HG03060 (cell line): Measurements from ENCODE around the gene NOG.

Experiments
- ATAC-seq: cut with Tn5 transposase; IDR thresholded peaks from one replicate; pipeline ENCODE4 v1.9.1; 2021; ENCODE audit warnings: low read depth, moderate number of reproducible peaks; ENCODE audit not compliant: unreplicated experiment

The NOG gene

DNA sequence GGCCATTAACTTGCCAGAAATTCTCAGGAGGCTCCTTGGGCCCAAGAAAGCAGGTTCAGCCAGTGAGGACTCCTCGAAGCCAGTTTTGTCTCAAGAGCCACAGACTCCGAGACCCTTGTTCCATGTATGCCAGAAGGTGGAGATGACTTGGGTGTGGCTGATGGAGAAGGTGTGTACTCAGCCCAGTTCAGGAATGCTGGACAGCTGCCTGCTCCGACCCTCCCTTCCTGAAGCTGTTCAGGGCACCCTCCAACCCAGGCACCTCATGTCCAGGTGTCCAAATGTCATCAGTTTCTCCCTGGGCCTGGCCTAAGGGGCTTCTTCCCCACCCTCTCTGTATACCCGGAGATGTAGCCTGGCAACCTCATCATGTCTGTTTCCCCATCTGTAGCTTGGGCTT, 40.2 kb downstream of the NOG start:
- no peak for ATAC-seq

DNA sequence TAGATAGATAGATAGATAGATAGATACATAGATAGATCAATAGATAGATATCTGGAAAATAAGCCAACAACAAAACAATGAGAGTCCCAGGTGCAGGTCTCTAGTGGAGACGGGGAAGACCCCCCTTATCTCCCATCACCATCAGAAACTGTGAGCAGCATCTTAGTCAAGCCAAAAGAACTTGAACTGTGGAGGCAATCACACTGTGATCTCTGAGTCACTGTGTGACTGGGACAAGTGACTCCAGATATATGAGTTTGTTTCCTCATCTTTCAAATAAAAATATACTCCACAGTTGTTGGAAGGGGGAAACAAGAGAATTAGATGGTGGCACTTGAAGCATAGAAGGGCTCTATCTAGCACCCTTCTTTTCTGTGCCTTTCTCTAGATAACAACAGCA, 42.1 kb downstream of the NOG start:
- no peak for ATAC-seq

DNA sequence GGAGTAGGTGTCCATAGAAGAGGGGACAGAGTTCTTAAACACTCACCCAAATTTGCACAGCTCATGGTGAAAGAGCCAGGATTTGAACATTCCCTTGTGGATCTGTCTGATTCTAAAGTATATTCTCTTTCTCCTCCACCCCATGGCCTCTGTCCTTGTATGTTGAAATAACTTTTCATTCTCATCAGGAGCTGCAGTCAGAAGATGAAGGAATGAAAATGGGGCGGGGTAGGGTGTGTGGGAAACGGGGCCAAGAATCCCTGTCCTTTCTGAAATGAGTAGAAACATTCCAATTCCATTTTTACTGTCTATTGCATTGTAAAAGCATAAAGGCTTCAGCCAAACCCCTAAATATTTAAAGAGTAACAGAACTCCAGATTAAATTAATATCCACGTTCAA, 42.8 kb downstream of the NOG start:
- ATAC-seq: no peak

DNA sequence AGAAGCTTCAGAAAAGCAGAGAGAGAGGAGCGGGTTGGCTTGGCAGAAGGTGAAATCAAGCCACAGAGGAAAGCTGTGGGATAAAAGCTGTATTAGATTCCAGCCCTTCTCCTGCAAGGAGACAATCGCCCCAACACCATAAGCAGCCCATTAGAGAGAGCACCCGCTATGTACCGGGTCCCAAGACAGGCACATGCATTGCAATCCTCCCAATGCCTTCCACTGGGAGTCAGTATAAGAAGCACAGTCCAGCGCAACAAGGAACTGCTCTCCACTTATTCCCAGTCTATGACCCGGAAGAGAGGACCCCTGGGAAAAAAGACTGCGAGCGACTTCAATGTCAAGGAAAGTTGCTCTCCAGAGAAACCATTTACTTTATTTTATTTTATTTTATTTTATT, 43.8 kb downstream of the NOG start:
- no peak for ATAC-seq

DNA sequence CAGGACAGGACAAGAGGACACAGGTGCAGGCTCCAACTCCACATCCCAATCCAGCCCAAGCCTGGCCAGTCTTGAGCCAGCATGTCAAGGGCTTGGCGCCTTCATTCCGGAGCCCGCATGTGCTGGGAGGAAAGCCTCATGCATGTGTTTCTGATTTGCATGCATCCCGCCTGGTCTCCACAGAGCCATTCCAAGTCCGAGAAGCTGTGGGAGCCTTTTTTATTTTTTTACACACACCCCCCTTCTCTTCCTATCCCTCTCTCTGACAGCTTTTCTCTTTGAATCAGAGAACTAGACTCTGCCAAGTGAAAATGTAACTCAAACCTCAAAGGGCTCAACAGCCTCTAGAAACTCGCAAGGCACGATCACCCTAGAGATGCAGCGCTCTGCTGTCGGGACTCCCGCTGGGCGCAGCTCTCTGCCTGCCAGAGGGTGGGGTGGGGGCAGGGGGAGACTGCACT, 45.1 kb downstream of the NOG start:
- ATAC-seq: no peak

DNA sequence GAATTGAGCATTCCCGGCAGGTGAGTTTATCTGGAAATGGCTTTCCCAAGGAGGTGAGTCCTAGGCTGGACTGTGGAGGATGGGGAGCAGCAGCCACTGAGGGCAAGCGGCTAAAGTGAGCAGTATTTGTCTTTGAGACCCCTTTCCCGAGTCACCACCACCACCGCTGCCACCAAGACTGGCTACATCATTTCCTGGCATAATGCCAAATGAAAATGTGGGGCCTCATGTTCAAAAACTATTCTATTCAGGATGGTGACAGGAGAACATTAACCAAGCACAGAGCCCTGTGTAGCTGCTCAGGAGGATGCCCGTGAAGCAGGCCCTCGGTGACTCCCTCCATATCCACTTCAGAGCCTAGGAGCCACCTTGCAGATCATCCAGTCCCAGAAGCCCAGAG, 46.0 kb downstream of the NOG start:
- ATAC-seq: no peak

DNA sequence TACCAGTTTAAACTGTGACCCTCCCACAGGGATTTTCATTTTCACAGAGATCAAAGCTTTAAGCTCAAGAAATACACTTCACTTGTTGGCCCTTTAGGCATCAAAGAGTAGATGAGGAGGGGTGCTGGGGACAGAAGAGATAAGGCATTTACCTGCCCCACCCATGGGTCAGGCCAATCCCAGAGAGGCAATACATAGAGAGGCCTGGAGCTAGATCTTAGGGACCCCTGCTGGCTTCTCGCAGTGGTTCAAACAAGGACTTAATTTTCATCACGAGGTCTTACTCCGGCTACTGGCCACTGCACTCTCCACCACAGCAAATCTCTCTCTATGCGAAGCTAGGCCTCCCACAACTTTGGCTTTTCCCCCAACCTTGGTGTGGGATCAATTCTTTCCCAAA, 46.6 kb downstream of the NOG start:
- no peak for ATAC-seq

DNA sequence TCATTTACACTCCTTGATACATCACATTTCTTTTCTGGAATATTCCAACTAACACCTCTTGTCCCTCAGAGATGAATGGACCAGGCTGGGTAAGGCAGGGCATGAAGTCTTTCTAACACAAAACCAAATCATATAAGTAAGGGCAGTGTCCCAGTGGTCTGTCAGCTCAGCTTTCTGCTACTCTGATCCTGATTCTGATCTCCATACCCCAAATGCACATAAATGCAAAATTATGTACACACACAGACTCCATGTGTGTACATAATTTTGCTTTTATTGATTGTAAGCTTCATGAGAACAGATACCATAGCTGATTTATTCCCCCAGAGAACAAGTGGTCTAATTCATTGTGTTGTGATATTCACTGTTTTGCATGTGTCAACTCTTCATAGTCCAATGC, 47.9 kb downstream of the NOG start:
- ATAC-seq: no peak

DNA sequence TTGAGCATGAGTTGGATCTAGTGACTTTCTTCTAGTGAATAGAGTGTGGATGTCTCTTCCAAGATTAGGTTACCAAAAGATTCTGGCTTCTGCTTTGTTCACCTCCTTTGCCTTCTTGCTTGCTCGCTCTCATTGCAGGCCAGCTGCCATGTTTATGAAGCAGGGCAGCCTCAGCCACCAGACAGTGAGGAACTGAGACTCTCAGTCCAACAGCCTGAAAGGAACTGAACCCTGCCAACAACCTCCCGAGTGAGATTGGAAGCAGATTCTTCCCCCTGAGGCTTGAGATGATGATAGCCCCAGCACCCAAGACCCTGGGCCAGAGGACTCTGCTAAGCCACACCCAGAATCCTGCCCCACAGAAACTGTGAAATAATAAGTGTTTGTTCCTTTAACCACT, 48.4 kb downstream of the NOG start:
- no peak for ATAC-seq

DNA sequence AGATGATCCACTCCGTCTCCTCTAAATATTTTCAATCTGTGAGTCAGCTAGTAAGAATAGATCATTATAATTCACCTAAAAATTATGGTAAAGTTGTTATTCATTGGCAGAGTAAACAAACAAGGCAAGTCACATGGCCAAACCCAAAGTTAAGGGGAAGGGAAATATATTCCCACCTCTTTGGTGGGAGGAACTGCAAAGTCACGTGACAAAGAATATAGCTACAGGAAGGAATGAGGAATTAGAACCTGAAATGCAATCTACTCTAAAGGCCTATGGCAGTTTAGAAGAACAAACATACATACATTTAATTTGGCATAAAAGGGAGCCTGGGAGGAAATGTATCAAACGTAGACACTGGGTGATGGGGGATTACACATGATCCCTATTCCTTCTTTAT, 48.9 kb downstream of the NOG start:
- ATAC-seq: no peak
